K562 (cell line): ENCODE results near the gene RNF4.

Source experiments
- BRCA1 ChIP-seq, 2 experiments: fragments of 450-650 bp in 1 of 2; sonication (generic) in 1 of 2; formaldehyde crosslinking in 1 of 2; IDR thresholded peaks; 2 replicates each; pipeline versions ENCODE4 v1.5.0 to v1.6.1; 2017 to 2020; ENCODE audit warnings: mild to moderate bottlenecking in 1 of 2, missing genetic modification reagents in 1 of 2
- EZH2 ChIP-seq: IDR thresholded peaks from 2 replicates; pipeline ENCODE4 v1.6.1; 2012; ENCODE audit warnings: low read depth, mild to moderate bottlenecking, inconsistent platforms, low read length, borderline replicate concordance
- MED1 ChIP-seq: sonication (generic); formaldehyde crosslinking; IDR thresholded peaks from 2 replicates; pipeline ENCODE4 v1.8.1; 2023; ENCODE audit warnings: missing genetic modification reagents, borderline replicate concordance
- MTF1 ChIP-seq: fragments of 250-450 bp; sonication (Bioruptor Pico); IDR thresholded peaks from 2 replicates; pipeline ENCODE4 v1.9.0; 2021; ENCODE audit warnings: moderate library complexity, mild to moderate bottlenecking, inconsistent platforms, borderline replicate concordance
- NCOA1 ChIP-seq: fragments of 450-650 bp; IDR thresholded peaks from 2 replicates; pipeline ENCODE4 v1.6.1; 2016; ENCODE audit warnings: low read depth
- NONO ChIP-seq, 2 experiments: fragments of 200-400 bp in 1 of 2; fragments of 450-650 bp in 1 of 2; formaldehyde crosslinking in 1 of 2; IDR thresholded peaks; 2 replicates each; pipeline ENCODE4 v1.6.1; 2017; ENCODE audit warnings: low read depth in 2 of 2, mild to moderate bottlenecking in 2 of 2, moderate library complexity in 2 of 2, low read length in 1 of 2
- NR2C2 ChIP-seq, 2 experiments: fragments of 200-800 bp in 1 of 2; sonication (Bioruptor generic) in 1 of 2; sonication (generic) in 1 of 2; formaldehyde crosslinking in 1 of 2; IDR thresholded peaks; 2 replicates each; pipeline versions ENCODE4 v1.6.1 to v1.8.0; 2016 to 2022; ENCODE audit warnings: mild to moderate bottlenecking in 1 of 2, missing compliant biosample characterization in 1 of 2, missing genetic modification characterization in 1 of 2, missing genetic modification reagents in 1 of 2
- RAD21 ChIP-seq, 2 experiments: fragments of 250-450 bp in 1 of 2; fragments of 450-650 bp in 1 of 2; sonication (Bioruptor Pico) in 1 of 2; formaldehyde crosslinking in 1 of 2; IDR thresholded peaks in 1 of 2; conservative IDR thresholded peaks in 1 of 2; 2 replicates each; pipeline versions ENCODE4 v1.4.0 to v1.8.0; 2020 to 2022; ENCODE audit warnings: mild to moderate bottlenecking in 2 of 2, moderate library complexity in 1 of 2
- ZFX ChIP-seq: sonication (generic); formaldehyde crosslinking; IDR thresholded peaks from 2 replicates; pipeline ENCODE4 v1.8.0; 2022; ENCODE audit warnings: mild to moderate bottlenecking, missing genetic modification reagents, moderate library complexity
- ZNF3 ChIP-seq: fragments of 250-450 bp; sonication (Bioruptor Pico); IDR thresholded peaks from 2 replicates; pipeline ENCODE4 v1.5.0; 2021; ENCODE audit warnings: mild to moderate bottlenecking, moderate library complexity
- TF ChIP-seq, protein P1 (sequence below): fragments of 450-650 bp; IDR thresholded peaks from 2 replicates; pipeline ENCODE4 v1.6.1; 2016
- TF ChIP-seq, protein P2 (sequence below): fragments of 250-450 bp; sonication (Bioruptor Pico); IDR thresholded peaks from 2 replicates; pipeline ENCODE4 v1.4.0; 2020
- TF ChIP-seq, protein P3 (sequence below): fragments of 150-350 bp; conservative IDR thresholded peaks from 2 replicates; pipeline ENCODE4 v1.6.1; 2014; ENCODE audit warnings: low read length

DNA sequence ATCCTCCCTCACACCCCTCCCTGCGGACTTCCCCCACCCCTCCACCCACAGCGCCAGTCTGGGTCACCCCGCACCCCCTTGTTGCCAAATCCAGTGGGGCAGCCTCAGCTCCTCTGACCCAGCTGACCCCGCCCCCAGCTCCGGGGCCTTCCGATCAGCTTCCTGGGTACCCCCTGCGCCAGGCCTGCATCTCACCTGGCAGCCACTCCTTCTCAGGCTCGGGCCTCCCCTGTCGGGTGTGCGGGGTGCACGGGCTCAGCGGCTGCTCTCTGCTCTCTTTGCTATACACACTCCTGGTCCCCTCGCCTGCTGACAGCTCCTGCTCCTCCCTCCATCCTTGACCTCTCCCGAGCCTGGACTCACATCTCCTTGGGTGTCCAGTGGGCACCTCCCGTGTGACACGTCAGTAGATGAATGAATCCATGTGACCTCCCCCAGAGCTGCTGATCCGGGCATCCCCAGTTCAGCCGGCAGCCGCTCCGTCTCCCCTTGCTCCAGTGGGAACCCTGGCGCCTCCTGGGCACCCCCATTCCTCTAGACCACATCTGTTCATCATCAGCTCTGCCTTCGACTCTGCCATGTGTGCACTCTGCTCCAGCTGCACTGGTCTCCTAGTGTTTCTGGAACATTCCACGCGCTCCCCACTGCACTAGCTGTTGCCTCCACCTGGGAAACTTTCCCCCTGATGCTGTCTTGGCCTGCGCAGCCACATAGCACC, 40.3 kb upstream of the RNF4 start:
- no peak for TF ChIP-seq ZFX
- no peak for TF ChIP-seq EZH2
- TF ChIP-seq, protein P1, sequence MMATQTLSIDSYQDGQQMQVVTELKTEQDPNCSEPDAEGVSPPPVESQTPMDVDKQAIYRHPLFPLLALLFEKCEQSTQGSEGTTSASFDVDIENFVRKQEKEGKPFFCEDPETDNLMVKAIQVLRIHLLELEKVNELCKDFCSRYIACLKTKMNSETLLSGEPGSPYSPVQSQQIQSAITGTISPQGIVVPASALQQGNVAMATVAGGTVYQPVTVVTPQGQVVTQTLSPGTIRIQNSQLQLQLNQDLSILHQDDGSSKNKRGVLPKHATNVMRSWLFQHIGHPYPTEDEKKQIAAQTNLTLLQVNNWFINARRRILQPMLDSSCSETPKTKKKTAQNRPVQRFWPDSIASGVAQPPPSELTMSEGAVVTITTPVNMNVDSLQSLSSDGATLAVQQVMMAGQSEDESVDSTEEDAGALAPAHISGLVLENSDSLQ, result no peak
- no peak for TF ChIP-seq MED1 (CRISPR knock-in tag)
- TF ChIP-seq, protein P2, sequence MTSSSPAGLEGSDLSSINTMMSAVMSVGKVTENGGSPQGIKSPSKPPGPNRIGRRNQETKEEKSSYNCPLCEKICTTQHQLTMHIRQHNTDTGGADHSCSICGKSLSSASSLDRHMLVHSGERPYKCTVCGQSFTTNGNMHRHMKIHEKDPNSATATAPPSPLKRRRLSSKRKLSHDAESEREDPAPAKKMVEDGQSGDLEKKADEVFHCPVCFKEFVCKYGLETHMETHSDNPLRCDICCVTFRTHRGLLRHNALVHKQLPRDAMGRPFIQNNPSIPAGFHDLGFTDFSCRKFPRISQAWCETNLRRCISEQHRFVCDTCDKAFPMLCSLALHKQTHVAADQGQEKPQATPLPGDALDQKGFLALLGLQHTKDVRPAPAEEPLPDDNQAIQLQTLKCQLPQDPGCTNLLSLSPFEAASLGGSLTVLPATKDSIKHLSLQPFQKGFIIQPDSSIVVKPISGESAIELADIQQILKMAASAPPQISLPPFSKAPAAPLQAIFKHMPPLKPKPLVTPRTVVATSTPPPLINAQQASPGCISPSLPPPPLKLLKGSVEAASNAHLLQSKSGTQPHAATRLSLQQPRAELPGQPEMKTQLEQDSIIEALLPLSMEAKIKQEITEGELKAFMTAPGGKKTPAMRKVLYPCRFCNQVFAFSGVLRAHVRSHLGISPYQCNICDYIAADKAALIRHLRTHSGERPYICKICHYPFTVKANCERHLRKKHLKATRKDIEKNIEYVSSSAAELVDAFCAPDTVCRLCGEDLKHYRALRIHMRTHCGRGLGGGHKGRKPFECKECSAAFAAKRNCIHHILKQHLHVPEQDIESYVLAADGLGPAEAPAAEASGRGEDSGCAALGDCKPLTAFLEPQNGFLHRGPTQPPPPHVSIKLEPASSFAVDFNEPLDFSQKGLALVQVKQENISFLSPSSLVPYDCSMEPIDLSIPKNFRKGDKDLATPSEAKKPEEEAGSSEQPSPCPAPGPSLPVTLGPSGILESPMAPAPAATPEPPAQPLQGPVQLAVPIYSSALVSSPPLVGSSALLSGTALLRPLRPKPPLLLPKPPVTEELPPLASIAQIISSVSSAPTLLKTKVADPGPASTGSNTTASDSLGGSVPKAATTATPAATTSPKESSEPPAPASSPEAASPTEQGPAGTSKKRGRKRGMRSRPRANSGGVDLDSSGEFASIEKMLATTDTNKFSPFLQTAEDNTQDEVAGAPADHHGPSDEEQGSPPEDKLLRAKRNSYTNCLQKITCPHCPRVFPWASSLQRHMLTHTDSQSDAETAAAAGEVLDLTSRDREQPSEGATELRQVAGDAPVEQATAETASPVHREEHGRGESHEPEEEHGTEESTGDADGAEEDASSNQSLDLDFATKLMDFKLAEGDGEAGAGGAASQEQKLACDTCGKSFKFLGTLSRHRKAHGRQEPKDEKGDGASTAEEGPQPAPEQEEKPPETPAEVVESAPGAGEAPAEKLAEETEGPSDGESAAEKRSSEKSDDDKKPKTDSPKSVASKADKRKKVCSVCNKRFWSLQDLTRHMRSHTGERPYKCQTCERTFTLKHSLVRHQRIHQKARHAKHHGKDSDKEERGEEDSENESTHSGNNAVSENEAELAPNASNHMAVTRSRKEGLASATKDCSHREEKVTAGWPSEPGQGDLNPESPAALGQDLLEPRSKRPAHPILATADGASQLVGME (CRISPR knock-in tag), result no peak
- no peak for TF ChIP-seq NONO (IDR thresholded peaks at IDR 0.05; ENCODE audit: low read depth in 2 of 2, low read length in 1 of 2)
- TF ChIP-seq NR2C2 (CRISPR knock-in tag; IDR thresholded peaks at IDR 0.05), result no peak
- TF ChIP-seq NR2C2 (tag; IDR thresholded peaks at IDR 0.05), result no peak
- no peak for TF ChIP-seq ZNF3 (CRISPR knock-in tag)
- TF ChIP-seq BRCA1 (IDR thresholded peaks at IDR 0.05), result no peak
- TF ChIP-seq BRCA1 (CRISPR knock-in tag; IDR thresholded peaks at IDR 0.05), result no peak
- no peak for TF ChIP-seq RAD21 (CRISPR knock-in tag; conservative IDR thresholded peaks at IDR 0.05 in 1 of 2, IDR thresholded peaks at IDR 0.05 in 1 of 2)
- TF ChIP-seq MTF1, result no peak
- TF ChIP-seq, protein P3, sequence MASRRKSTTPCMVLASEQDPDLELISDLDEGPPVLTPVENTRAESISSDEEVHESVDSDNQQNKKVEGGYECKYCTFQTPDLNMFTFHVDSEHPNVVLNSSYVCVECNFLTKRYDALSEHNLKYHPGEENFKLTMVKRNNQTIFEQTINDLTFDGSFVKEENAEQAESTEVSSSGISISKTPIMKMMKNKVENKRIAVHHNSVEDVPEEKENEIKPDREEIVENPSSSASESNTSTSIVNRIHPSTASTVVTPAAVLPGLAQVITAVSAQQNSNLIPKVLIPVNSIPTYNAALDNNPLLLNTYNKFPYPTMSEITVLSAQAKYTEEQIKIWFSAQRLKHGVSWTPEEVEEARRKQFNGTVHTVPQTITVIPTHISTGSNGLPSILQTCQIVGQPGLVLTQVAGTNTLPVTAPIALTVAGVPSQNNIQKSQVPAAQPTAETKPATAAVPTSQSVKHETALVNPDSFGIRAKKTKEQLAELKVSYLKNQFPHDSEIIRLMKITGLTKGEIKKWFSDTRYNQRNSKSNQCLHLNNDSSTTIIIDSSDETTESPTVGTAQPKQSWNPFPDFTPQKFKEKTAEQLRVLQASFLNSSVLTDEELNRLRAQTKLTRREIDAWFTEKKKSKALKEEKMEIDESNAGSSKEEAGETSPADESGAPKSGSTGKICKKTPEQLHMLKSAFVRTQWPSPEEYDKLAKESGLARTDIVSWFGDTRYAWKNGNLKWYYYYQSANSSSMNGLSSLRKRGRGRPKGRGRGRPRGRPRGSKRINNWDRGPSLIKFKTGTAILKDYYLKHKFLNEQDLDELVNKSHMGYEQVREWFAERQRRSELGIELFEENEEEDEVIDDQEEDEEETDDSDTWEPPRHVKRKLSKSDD, result no peak
- no peak for TF ChIP-seq NCOA1
